OCI-LY7 (cell line): ENCODE data around the gene RPSA.

Experiments
- CTCF ChIP-seq: fragments of 200-600 bp; sonication (generic); conservative IDR thresholded peaks from 2 replicates; pipeline ENCODE4 v1.5.1; 2014; ENCODE audit warnings: mild to moderate bottlenecking, antibody characterized with exemption, low read length, moderate library complexity, mixed read lengths
- EZH2phosphoT487 ChIP-seq: fragments of 200-600 bp; sonication (generic); IDR thresholded peaks from 2 replicates; pipeline ENCODE4 v1.6.1; 2018; ENCODE audit warnings: low read depth, borderline replicate concordance, mild to moderate bottlenecking, mixed run types, antibody characterized with exemption, low read length, moderate library complexity, mixed read lengths

GRCh38 chr3:39358333-39358732 lies 48.2 kb upstream of the RPSA start:
- TF ChIP-seq CTCF = no peak
- TF ChIP-seq EZH2phosphoT487 = no peak
